ENCODE measurements around the gene MALT1.

MALT1 gene

DNA sequence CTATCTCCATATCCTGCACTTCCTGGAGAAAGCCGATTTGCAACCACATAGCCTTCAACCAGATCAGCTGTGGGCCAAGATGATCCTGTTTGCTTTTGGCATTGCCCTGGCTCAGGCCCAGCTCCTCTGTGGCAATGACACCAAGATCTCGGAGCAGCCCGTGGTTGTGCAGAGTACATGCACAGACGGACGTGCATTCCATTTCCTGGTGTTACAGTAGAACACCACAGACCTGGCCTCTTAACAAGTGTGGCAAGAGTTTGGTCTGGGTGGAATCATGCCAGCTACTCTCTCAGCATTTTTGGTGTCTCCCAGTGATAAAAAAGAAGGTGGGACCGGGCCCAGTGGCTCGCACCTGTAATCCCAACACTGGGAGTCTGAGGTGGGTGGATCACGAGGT, 20.0 kb downstream of the MALT1 start:
- no peak for DNase-seq (ENCODE audit: low spot score)

DNA sequence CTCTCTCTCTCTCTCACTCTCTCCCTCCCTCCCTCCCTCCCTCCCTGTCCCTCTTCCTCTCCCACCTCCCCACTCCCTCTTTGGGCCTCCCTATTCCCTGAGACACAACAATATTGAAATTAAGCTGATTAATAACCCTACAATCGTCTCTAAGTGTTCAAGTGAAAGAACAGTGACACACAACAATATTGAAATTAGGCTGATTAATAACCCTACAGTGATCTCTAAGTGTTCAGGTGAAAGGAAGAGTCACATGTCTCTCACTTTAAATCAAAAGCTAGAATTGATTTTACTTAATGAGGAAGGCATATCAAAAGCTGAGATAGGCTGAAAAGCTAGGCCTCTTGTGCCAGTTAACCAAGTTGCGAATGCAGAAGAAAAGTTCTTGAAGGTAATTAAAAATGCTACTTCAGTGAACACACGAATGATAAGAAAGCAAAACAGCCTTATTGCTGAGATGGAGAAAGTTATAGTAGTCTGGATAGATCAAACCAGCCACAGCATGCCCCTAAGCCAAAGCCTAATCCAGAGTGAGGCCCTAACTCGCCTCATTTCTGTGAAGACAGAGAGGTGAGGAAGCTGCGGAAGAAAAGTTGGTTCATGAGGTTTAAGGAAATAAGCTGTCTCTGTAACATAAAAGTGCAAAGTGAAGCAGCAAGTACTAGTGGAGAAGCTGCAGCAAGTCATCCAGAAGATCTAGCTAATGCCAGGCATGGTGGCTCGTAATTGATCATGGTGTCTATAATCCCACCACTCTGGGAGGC, 21.3 kb downstream of the MALT1 start:
- DNase-seq (ENCODE audit: low spot score): no peak

- no peak for DNase-seq (ENCODE audit: low spot score)
These were observed 23.0 kb downstream of the MALT1 start for GRCh38 chr18:58694221-58694620.

DNA sequence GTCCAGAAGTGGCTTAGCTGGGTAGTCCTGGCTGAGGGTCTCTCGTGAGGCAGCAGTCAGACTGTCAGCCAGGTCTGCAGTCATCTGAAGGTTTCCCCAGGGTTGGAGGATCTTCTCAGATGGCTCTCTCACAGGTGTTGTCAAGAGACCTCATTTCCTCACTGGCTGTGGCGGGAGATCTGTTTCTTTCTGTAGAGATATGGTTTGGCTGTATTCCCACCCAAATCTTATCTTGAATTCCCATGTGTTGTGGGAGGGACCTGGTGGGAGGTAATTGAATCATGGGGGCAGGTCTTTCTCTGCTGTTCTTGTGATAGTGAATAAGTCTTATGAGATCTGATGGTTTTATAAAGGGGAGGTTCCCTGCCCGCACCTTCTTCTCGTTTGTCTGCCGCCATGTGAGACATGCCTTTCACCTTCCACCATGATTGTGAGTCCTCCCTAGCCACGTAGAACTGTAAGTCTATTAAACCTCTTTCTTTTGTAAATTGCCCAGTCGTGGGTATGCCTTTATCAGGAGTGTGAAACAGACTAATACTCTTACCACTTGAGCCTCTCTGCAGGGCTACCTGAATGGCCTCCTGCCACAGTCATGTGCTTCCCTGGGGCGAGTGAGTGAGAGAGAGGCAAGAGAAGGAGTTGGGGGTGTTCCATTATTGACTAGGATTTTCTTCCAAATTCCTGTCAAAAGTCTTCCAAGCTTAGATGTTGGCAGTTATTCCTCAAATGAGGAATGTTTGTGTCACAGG, 23.6 kb downstream of the MALT1 start:
- DNase-seq (ENCODE audit: low spot score): peak; percentile 42

GRCh38 chr18:58695772-58696171, 24.5 kb downstream of the MALT1 start:
- no peak for DNase-seq (ENCODE audit: low spot score)

GRCh38 chr18:58697146-58697545, 25.9 kb downstream of the MALT1 start:
- DNase-seq (ENCODE audit: low spot score): no peak

DNA sequence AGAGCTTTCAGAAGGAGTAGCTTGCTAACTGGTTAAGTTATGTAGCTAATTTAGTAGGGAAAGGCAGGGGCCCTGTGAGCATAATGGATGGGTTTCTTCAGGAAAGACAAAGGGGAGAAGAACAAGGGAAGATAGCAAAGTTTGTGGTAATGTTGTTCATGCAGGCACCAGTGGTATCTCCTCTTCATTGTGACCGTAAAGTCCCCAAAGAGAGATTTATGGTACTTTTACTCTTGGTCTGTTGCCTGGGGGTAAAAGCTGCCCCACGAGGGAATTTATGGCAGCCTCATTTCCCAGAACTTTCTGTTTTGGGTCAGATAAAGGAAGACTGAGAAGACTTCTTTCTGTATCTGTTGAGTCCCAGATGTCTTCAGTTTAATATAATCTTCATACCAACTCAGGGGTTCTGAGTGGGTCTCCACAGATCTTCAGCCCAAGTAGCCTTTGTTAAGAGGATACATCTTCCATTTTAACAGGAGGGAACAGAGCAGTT, 27.5 kb downstream of the MALT1 start:
- no peak for DNase-seq (ENCODE audit: low spot score)

DNA sequence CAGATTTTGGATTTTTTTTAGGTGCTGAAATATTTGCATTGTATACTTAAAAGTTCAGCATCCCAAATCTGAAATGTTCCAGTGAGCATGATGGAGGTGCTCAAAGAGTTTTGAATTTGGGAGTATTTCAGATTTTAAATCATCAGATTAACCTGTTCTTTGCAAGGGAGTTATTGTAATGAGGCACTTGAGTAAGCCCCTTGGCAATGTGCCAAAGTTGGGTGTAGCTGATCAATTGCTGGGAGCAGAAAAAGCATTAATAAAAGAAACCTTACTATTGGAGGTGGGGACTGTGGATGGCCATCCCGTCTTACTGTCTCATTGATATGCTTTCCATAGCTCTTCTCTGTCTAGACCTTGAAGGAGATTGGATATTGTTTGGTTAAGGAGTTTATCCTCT, 28.3 kb downstream of the MALT1 start:
- DNase-seq (ENCODE audit: low spot score): no peak

DNA sequence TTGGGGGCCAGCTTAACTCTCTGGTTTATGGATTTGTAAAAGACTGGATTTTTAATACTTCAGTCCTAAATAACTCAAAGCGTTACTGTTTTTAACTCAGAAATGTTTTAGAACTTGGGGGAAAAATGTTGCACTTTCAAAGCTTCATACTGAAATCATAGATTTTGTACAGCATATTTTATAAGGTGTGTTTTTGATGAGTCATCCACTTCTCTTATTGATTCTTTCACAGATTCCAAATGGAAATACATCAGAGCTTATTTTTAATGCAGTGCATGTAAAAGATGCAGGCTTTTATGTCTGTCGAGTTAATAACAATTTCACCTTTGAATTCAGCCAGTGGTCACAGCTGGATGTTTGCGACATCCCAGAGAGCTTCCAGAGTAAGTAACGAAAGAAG, 28.9 kb downstream of the MALT1 start:
- no peak for DNase-seq (ENCODE audit: low spot score)

GRCh38 chr18:58712930-58713329, 41.7 kb downstream of the MALT1 start:
- no peak for DNase-seq (ENCODE audit: low spot score)

DNA sequence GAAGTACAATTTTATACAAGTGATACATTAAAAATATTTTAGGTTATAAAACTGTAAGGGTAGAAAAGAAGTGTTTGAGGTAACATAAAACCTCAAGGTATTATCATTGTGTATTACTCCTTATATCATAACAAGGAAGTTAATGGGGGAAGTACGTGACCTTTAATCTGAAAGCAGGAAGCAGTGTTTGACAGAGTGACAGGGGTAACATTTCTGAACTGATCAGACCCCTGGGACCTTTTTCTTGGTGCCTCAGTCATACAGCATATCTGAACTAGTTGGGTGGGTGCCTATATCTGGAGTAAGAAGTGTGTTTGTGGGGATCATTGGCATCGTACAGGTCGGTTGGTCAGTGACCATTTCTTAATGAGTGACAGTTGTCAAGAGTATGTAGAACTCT, 43.0 kb downstream of the MALT1 start:
- no peak for DNase-seq (ENCODE audit: low spot score)

GRCh38 chr18:58714821-58715220, 43.6 kb downstream of the MALT1 start:
- no peak for DNase-seq (ENCODE audit: low spot score)

- no peak for DNase-seq (ENCODE audit: low spot score)
These were observed 44.3 kb downstream of the MALT1 start for GRCh38 chr18:58715540-58715939.

DNA sequence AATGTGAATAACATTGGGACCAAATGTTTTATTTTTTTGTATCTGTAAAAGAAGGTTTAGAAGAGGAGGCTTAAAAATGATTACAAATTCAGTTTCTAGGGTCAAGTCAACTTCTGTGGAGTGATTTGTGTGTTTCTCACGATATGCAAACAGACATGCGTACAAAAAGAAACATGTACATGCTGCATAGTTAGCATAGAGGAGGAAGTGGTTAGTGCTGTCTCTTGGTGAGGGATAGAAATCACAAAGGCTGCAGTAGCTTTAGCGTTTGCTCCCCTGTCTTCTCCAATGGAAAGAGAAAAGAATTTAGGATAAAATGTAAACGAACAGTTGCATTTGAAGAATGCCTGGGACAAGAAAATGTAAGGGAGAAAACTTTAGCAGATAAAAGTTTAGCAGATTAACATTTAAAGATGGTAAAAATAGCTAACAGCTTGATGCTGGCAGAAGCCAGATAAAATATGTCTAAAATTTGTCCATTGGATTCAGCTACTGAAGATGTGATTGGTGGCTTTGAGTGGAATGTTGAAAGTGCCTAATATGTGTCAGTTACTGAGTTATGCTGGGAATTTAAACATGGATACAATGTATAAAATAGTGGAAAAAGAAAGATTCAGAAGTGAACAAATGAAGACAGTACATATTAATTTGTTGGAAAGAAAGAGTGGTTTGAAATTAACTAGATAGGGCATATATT, 44.9 kb downstream of the MALT1 start:
- no peak for DNase-seq (ENCODE audit: low spot score)

GRCh38 chr18:58721566-58722239, 50.4 kb downstream of the MALT1 start:
- DNase-seq (ENCODE audit: low spot score): no peak

DNA sequence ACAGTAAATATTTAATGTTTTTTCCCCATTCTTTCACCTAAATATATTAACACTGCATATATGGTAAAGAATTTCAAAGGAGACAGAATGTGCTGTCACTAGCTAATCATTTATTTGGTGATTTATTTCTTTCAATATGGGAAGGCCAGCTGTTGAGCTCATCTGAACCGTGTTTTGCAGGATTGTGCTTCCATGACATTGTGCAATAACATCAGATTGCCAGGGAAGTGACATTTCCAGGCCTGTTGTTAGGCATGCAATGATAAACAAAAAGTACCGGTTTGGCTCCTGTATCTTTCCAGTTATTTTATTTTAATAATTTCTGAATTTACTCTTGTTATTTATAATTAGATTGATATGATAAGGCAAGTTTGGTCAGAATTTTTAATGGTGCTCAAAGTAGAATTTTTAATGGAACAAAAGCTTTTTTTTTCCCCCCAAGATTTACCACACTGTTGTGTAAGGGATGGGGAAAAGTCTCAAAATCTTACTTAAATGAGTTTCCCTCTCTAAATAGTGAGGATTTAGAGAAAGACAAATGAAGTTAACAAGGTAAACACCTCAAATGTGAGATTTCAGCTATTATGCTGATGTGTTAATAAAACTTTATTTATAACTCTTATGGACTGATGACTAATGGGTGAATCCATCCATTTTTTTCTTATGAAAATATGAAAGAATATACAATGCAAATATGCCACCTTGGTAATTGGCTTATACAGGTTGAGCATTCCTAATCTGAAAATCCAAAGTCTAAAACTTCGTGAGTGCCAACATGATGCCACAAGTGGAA, 52.7 kb downstream of the MALT1 start:
- no peak for DNase-seq (ENCODE audit: low spot score)

DNA sequence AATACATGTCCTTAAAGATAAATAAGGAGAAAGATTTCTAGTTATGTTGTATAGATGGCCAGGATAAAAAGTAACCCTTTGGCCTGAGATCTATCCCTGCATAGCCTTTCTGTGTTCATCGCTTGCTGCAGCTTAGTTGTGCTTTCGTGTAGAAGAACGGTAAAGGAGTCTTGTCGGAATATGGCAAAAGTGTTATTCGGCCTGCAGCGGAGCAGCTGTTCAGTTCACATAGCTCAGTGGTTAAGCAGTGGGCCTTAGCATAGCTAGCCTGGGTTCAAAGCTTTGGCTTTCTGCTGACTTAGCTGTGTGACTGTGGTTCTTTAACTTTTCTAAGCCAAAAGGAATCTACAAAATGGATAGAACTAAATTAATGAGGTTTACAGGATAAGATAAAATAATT, 55.4 kb downstream of the MALT1 start:
- no peak for DNase-seq (ENCODE audit: low spot score)

DNA sequence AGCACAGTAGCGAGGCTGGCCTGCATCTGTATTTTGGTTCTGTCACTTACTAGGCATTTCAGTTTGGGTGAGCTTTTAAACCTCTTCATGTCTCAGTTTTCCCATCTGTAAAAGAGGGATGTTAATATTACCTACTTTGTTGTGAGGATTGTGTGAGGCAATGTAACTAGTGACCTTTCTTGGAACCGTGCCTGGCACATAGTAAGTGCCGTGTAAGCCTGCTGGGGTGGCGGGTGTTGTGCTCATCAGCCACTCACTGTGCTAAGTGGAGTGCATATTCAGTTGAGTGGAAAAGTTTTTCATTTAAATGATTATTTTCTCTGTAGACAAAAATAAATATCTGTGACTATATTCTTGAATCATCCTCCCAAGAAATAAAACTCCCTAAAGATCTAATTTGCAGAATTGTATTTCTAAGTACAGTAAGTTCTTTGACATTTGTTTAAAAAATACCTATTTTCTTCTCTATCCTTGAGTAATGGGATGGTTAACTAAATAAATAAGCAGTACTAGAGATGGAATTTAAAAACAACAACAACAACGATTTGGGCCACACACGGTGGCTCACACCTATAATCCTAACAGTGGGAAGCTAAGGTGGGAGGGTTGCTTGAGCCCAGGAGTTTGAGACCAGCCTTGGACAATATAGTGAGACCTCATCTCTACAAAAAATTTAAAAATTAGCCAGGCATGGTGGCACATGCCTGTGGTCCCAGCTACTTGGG, 56.7 kb downstream of the MALT1 start:
- no peak for DNase-seq (ENCODE audit: low spot score)

DNA sequence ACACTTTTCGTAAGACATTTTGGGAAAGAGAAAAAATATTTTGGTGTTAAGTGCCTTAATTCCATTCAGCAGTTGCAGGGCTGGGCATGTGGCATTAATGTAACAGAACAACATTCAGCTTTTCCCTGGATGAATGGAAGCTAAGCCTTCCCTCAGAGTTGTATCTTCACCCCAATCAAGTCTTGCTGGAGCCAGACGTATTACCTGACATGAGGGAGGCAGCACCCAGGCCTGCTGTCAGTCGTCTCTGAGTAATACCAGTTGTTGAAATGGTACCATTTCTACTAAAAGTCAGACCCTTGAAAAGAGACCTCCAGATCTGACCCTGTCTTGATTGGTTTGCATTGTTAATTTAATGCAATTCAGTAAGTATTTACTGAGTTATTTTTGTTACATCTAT, 57.5 kb downstream of the MALT1 start:
- peak; percentile 63 for DNase-seq (ENCODE audit: low spot score)

- no peak for DNase-seq (ENCODE audit: low spot score)
These were observed 59.4 kb downstream of the MALT1 start for GRCh38 chr18:58730618-58731017.
